ENCODE data around the gene DBN1. TPM values are rescaled to one million over a fixed set of nuclear protein-coding genes. Genes with fewer than 3 reads are reported as not detected.

Gene DBN1
- total and polyA plus RNA-seq, 4 experiments from 2014 or later = 0.49 to 1.2 (median 0.99) TPM; not detected in 1

- POLR2A ChIA-PET (ENCODE audit: partially characterized antibody) = interaction anchor here (1.9 to 2.9 kb wide), 3 partner anchors 16 to 110 kb away, joined by 7 to 14 read pairs (median 12); partner anchors contain the start of gene DDX41
- CTCF ChIA-PET (ENCODE audit: partially characterized antibody) = interaction anchor here (1.1 to 7.9 kb wide), 10 partner anchors 16 to 190 kb away, joined by 3 to 110 read pairs (median 17); partner anchors contain the start of gene DDX41
- H3K27ac Mint-ChIP-seq = peak overlapping the region in 1 of 7 donors; percentile 24
- peaks cover 6% of the 10 kb centered on the region for H3K4me1 ChIP-seq (ENCODE audit: insufficient read depth, low read length)
- H3K27ac ChIP-seq (ENCODE audit: low read depth, low read length) = no peak overlapping the region
- no peaks in the 10 kb centered on the region for H3K9me3 ChIP-seq (ENCODE audit: control insufficient read depth in 1 of 2, low read length in 2 of 2)
- no peak for DNase-seq
- H3K9me3 Mint-ChIP-seq = no peaks in the 10 kb centered on the region
- intact Hi-C loops (cut with micrococcal nuclease) = loop anchor here (2.0 kb wide), 1 partner anchor 191 kb away; no protein-coding TSS in a partner anchor
- no peaks in the 10 kb centered on the region for H3K27me3 Mint-ChIP-seq
- H3K36me3 ChIP-seq (ENCODE audit: insufficient read depth, low read length) = no peaks in the 10 kb centered on the region
- H3K27me3 ChIP-seq (ENCODE audit: insufficient read depth, low read length) = no peaks in the 10 kb centered on the region
- no peaks in the 10 kb centered on the region for H3K36me3 Mint-ChIP-seq
- peak overlapping the region in 4 of 8 donors; percentile 3 to 68 (median 46) for H3K4me3 Mint-ChIP-seq
- no peak overlapping the region for H3K4me3 ChIP-seq (ENCODE audit: low read length in 2 of 2)
- H3K4me1 Mint-ChIP-seq = peaks cover 8 to 26% (median 18%) of the 10 kb centered on the region in 4 donors
Observed at GRCh38 chr5:177499842-177500241, 26.4 kb upstream of the DBN1 start.

DNA sequence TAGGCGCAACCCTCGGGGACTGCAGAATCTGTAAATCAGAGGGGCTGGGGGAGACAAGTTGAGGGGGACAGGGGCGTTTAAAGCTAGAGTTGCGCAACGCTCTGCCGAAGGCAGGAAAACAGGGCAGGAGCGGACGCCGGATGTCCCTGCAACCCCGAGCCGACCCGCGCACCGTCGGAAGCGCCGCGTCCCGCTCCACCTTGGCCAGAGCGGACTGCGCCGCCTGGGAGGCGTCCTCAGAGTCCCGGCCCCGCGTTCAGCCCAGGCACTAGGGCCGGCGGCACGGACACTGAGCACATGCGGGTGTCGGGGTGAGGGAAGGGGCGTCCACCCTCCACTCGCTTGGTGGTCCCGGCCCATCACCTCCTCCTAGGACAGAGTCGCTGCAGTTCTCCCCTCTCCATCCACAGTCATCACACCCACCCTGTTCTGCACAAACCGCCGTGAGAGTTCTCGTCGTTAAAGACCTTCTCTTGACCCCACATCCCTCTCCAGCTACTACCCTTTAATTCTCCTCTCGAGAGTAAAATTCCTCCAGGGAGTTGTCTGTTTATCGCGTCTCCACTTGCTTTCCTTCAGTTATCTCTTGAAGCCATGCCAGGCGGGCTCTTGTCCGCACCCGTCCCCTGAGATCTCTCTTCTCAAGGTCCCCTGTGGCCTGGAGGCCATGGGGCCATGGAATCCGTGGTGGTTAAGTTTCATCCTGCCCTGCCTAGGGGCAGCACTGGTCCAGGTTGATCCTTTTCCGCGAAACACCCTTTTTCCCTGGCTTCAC, 24.8 kb upstream of the DBN1 start:
- no peaks in the 10 kb centered on the region for H3K27me3 ChIP-seq (ENCODE audit: insufficient read depth, low read length)
- ChIA-PET CTCF (ENCODE audit: partially characterized antibody) (interaction anchor here (0.6 to 7.9 kb wide), 15 partner anchors 8 to 222 kb away, joined by 3 to 110 read pairs (median 3); no protein-coding TSS in a partner anchor), POLR2A (ENCODE audit: partially characterized antibody) (interaction anchor here (0.6 to 2.2 kb wide), 11 partner anchors 18 to 195 kb away, joined by 3 to 19 read pairs (median 4); partner anchors contain the start of genes DDX41, GRK6, PRELID1 and PRR7)
- no peak for DNase-seq
- Mint-ChIP-seq H3K27me3 (no peaks in the 10 kb centered on the region), H3K27ac (peak overlapping the region; percentile 57 to 92 (median 85)), H3K36me3 (no peaks in the 10 kb centered on the region), H3K9me3 (no peaks in the 10 kb centered on the region), H3K4me1 (peaks cover 8 to 26% (median 18%) of the 10 kb centered on the region in 4 donors), H3K4me3 (peak overlapping the region; percentile 84 to 93 (median 88))
- H3K27ac ChIP-seq (ENCODE audit: low read depth, low read length) = peak overlapping the region; percentile 49
- H3K36me3 ChIP-seq (ENCODE audit: insufficient read depth, low read length) = no peaks in the 10 kb centered on the region
- intact Hi-C loops (cut with micrococcal nuclease) = no loop called here
- peaks cover 11% of the 10 kb centered on the region for H3K4me1 ChIP-seq (ENCODE audit: insufficient read depth, low read length)
- no peaks in the 10 kb centered on the region for H3K9me3 ChIP-seq (ENCODE audit: control insufficient read depth in 1 of 2, low read length in 2 of 2)
- peak overlapping the region; percentile 65 to 75 for H3K4me3 ChIP-seq (ENCODE audit: low read length in 2 of 2)

DNA sequence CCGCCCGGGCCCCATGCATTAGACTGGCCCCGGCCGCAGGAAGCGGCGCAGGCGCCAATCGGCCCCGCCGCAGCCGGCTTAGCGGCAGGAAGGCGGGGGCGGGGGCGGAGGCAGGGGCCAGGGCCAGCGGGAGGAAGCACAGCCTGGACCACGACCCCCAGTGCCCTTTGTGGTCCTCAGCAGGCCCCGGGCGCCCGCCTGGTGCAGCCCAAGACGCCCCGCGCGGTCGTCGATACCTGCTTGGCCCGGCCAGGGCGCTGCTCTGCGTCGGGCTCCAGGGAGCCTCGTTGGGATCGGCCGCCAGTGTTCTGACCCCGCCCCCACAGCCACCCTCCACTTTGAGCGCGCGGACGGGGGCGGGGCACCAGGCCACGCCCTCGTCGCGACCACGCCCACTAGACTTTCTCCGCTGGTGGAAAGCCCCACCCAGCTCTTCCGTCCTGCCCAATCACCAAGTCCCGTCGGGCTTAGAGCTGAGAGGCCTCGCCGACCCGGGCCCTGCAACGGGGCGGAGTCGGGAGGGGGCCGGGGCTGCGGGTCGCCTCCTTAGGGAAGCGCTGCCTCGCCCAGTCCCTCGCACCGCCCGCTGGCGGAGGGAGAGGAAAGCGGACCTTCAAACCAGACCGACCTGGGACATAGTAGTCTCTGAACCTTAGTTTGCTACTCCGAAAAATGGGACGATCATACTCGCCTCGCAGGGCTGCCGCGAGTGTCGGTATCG, 24.0 kb upstream of the DBN1 start, which contains the start of gene PDLIM7:
Gene PDLIM7, minus strand, starts transcription at position 313 of the 721 bp plus-strand sequence. CDS start 1,092 bp downstream, outside the sequence.
- Mint-ChIP-seq H3K4me1 (peaks cover 8 to 26% (median 20%) of the 10 kb centered on the region in 4 donors), H3K9me3 (no peaks in the 10 kb centered on the region), H3K27ac (peak within 1 kb of the TSS; percentile 57 to 92 (median 85)), H3K27me3 (no peaks in the 10 kb centered on the region), H3K36me3 (no peaks in the 10 kb centered on the region), H3K4me3 (peak within 1 kb of the TSS; percentile 84 to 93 (median 88))
- Histone ChIP-seq H3K9me3 (ENCODE audit: control insufficient read depth in 1 of 2, low read length in 2 of 2) (no peaks in the 10 kb centered on the region), H3K27ac (ENCODE audit: low read depth, low read length) (peak within 1 kb of the TSS; percentile 49), H3K27me3 (ENCODE audit: insufficient read depth, low read length) (no peaks in the 10 kb centered on the region), H3K4me3 (ENCODE audit: low read length in 2 of 2) (peak within 1 kb of the TSS; percentile 65 to 75), H3K36me3 (ENCODE audit: insufficient read depth, low read length) (no peaks in the 10 kb centered on the region), H3K4me1 (ENCODE audit: insufficient read depth, low read length) (peaks cover 11% of the 10 kb centered on the region)
- DNase-seq = peak; percentile 91 to 94 (median 92)
- POLR2A ChIA-PET (ENCODE audit: partially characterized antibody) = interaction anchor here (0.6 to 2.2 kb wide), 15 partner anchors 19 to 232 kb away, joined by 3 to 19 read pairs (median 4); partner anchors contain the start of genes DDX41, GRK6, PRELID1 and PRR7
- CTCF ChIA-PET (ENCODE audit: partially characterized antibody) = interaction anchor here (0.6 to 7.9 kb wide), 13 partner anchors 9 to 221 kb away, joined by 3 to 110 read pairs (median 4); no protein-coding TSS in a partner anchor
- intact Hi-C loops (cut with micrococcal nuclease) = loop anchor here (1.0 to 2.0 kb wide), 8 partner anchors 20 to 381 kb away; partner anchors contain the start of gene GRK6

GRCh38 chr5:177496727-177497291, 23.4 kb upstream of the DBN1 start:
- no peaks in the 10 kb centered on the region for H3K9me3 Mint-ChIP-seq
- H3K4me3 Mint-ChIP-seq = peak overlapping the region in 5 of 8 donors; percentile 4 to 89 (median 72)
- H3K36me3 Mint-ChIP-seq = no peaks in the 10 kb centered on the region
- Histone ChIP-seq H3K4me1 (ENCODE audit: insufficient read depth, low read length) (peaks cover 11% of the 10 kb centered on the region), H3K27me3 (ENCODE audit: insufficient read depth, low read length) (no peaks in the 10 kb centered on the region), H3K36me3 (ENCODE audit: insufficient read depth, low read length) (no peaks in the 10 kb centered on the region), H3K9me3 (ENCODE audit: control insufficient read depth in 1 of 2, low read length in 2 of 2) (no peaks in the 10 kb centered on the region), H3K4me3 (ENCODE audit: low read length in 2 of 2) (peak overlapping the region in 1 of 2 donors; percentile 75), H3K27ac (ENCODE audit: low read depth, low read length) (peak overlapping the region; percentile 49)
- H3K27ac Mint-ChIP-seq = no peak overlapping the region
- ChIA-PET CTCF (ENCODE audit: partially characterized antibody) (interaction anchor here (0.9 to 7.9 kb wide), 11 partner anchors 9 to 187 kb away, joined by 3 to 110 read pairs (median 6); no protein-coding TSS in a partner anchor), POLR2A (ENCODE audit: partially characterized antibody) (interaction anchor here (0.7 to 2.2 kb wide), 13 partner anchors 20 to 193 kb away, joined by 3 to 19 read pairs (median 4); partner anchors contain the start of genes DDX41, GRK6, PRELID1 and PRR7)
- intact Hi-C loops (cut with micrococcal nuclease) = loop anchor here (1.0 to 2.0 kb wide), 8 partner anchors 20 to 380 kb away; partner anchors contain the start of gene GRK6
- DNase-seq = no peak
- H3K27me3 Mint-ChIP-seq = no peaks in the 10 kb centered on the region
- H3K4me1 Mint-ChIP-seq = peaks cover 8 to 26% (median 20%) of the 10 kb centered on the region in 4 donors

DNA sequence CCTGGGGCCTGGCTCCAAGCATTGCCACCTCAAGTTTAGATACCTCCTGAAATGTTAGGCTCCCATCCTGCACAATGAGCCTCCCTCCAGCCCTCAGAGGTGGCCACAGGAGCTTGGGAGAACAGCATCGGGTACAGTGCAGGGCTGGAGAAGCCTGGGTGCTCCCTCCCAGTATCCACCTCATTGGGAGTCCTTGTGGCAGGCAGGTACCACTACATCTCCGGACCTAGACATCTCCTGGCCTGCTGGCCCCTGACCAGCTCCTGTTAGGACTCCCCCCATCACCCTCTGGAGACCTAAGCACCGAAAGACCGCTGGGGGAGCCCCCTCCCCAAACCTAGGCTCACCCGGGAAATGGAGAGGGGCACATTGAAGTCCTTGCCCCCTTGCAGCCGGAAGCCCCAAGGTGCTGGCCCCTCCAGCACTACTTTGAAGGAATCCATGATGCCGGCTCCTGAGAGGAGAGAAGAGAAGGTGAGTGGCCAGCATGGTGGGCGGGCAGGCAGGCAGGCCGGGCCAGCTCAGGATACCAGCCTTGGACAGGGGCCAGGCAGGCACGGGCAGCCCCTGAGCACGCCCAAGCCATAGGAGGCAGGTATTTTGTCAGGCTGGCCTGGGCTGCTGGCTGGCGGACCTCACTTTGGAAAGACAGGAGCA, 22.8 kb upstream of the DBN1 start:
- ChIA-PET POLR2A (ENCODE audit: partially characterized antibody) (interaction anchor here (1.2 to 1.9 kb wide), 3 partner anchors 24 to 193 kb away, joined by 3 to 4 read pairs (median 4); partner anchors contain the start of genes PRELID1 and RAB24), CTCF (ENCODE audit: partially characterized antibody) (interaction anchor here (1.3 to 3.3 kb wide), 2 partner anchors 91 to 187 kb away, joined by 3 to 14 read pairs; no protein-coding TSS in a partner anchor)
- no peaks in the 10 kb centered on the region for H3K36me3 ChIP-seq (ENCODE audit: insufficient read depth, low read length)
- H3K27ac ChIP-seq (ENCODE audit: low read depth, low read length) = no peak overlapping the region
- Mint-ChIP-seq H3K9me3 (no peaks in the 10 kb centered on the region), H3K27ac (peak overlapping the region in 1 of 7 donors; percentile 29), H3K4me1 (peaks cover 8 to 26% (median 20%) of the 10 kb centered on the region in 4 donors), H3K4me3 (peak overlapping the region in 5 of 8 donors; percentile 8 to 74 (median 49)), H3K27me3 (no peaks in the 10 kb centered on the region), H3K36me3 (no peaks in the 10 kb centered on the region)
- no peak for DNase-seq
- H3K27me3 ChIP-seq (ENCODE audit: insufficient read depth, low read length) = no peaks in the 10 kb centered on the region
- intact Hi-C loops (cut with micrococcal nuclease) = loop anchor here (2.0 kb wide), 2 partner anchors 21 to 379 kb away; no protein-coding TSS in a partner anchor
- no peak overlapping the region for H3K4me3 ChIP-seq (ENCODE audit: low read length in 2 of 2)
- no peaks in the 10 kb centered on the region for H3K9me3 ChIP-seq (ENCODE audit: control insufficient read depth in 1 of 2, low read length in 2 of 2)
- H3K4me1 ChIP-seq (ENCODE audit: insufficient read depth, low read length) = peaks cover 11% of the 10 kb centered on the region
